Fibroblast of lung (primary cell): Measurements from ENCODE around the gene COX17. TPM values are rescaled to one million over a fixed set of nuclear protein-coding genes. Genes with fewer than 3 reads are reported as not detected.

ENCODE experiments used
- DNase-seq, 2 donors: peaks; one replicate each; pipeline versions ENCODE4 v3.0.0 to v3.0.0-alpha.2; 2010; ENCODE audit warnings: low read depth in 2 of 2
- H2AFZ ChIP-seq: 2 replicates; pipeline ENCODE4 v1.5.1; 2012; ENCODE audit warnings: low read length, control low read depth, inconsistent platforms
- H3K27ac ChIP-seq: 2 replicates; pipeline ENCODE4 v1.5.1; 2011; ENCODE audit warnings: low read length, control low read depth; ENCODE audit not compliant: insufficient read depth
- H3K27me3 ChIP-seq: 2 replicates; pipeline ENCODE4 v1.5.1; 2011; ENCODE audit warnings: mild to moderate bottlenecking, low read length; ENCODE audit not compliant: control insufficient read depth, insufficient read depth
- H3K36me3 ChIP-seq: 2 replicates; pipeline ENCODE4 v1.5.1; 2011; ENCODE audit warnings: low read length; ENCODE audit not compliant: control insufficient read depth, insufficient read depth
- H3K4me1 ChIP-seq: 2 replicates; pipeline ENCODE4 v1.5.1; 2011; ENCODE audit warnings: low read length; ENCODE audit not compliant: control insufficient read depth, insufficient read depth; ENCODE audit errors: extremely low read depth
- H3K4me2 ChIP-seq: 2 replicates; pipeline ENCODE4 v1.5.1; 2011; ENCODE audit warnings: low read length, control low read depth; ENCODE audit not compliant: insufficient read depth; ENCODE audit errors: extremely low read depth
- H3K4me3 ChIP-seq, 4 experiments: fragments of 200-600 bp in 1 of 4; sonication (generic) in 1 of 4; replicated peaks in 1 of 4; 2 replicates each; pipeline ENCODE4 v1.5.1; 2011 to 2016; ENCODE audit warnings: low read length in 4 of 4, low read depth in 3 of 4, mild to moderate bottlenecking in 3 of 4, control low read depth in 2 of 4, inconsistent platforms in 1 of 4, mixed read lengths in 1 of 4; ENCODE audit not compliant: insufficient read depth in 1 of 4; ENCODE audit errors: control extremely low read depth in 1 of 4
- H3K79me2 ChIP-seq: 2 replicates; pipeline ENCODE4 v1.5.1; 2012; ENCODE audit warnings: mild to moderate bottlenecking, low read length, inconsistent platforms; ENCODE audit not compliant: control insufficient read depth, insufficient read depth
- H3K9ac ChIP-seq: 2 replicates; pipeline ENCODE4 v1.5.1; 2011; ENCODE audit warnings: mild to moderate bottlenecking, low read length, control low read depth; ENCODE audit not compliant: insufficient read depth
- H3K9me3 ChIP-seq: 2 replicates; pipeline ENCODE4 v1.5.1; 2012; ENCODE audit warnings: low read depth, low read length; ENCODE audit not compliant: control insufficient read depth, insufficient read depth
- H4K20me1 ChIP-seq: 2 replicates; pipeline ENCODE4 v1.5.1; 2011; ENCODE audit warnings: low read length; ENCODE audit not compliant: control insufficient read depth, insufficient read depth; ENCODE audit errors: extremely low read depth
- EZH2 ChIP-seq: IDR thresholded peaks from 2 replicates; pipeline ENCODE4 v1.5.1; 2012; ENCODE audit warnings: low read length, control low read depth, mild to moderate bottlenecking; ENCODE audit errors: missing control alignments
- polyA plus RNA-seq, 2 donors: library from polyadenylated mRNA; depleted of rRNA in 1 of 2; stranded (reverse) in 1 of 2; unstranded in 1 of 2; fragments of >200 nt; gene quantifications; 2 replicates each; pipeline ENCODE4 v1.2.1, GENCODE V29; 2011 to 2012; ENCODE audit warnings: missing spikeins in 1 of 2
- total RNA-seq: library from RNA; depleted of rRNA; stranded (reverse); fragments of >200 nt; gene quantifications from 2 replicates; pipeline ENCODE4 v1.2.1, GENCODE V29; 2014
- TF ChIP-seq, protein P1 (sequence below), 2 donors: IDR thresholded peaks in 1 of 2; conservative IDR thresholded peaks in 1 of 2; 1 replicate in 1 of 2; 2 replicates in 1 of 2; pipeline ENCODE4 v1.5.1; 2011 to 2012; ENCODE audit warnings: low read length in 2 of 2, control low read depth in 1 of 2, inconsistent platforms in 1 of 2, low read depth in 1 of 2, mild to moderate bottlenecking in 1 of 2

The COX17 gene
- total and polyA plus RNA-seq, 2 donors (not counting 1 experiment from before 2014, with no cell fraction given): 19.6 to 21.0 TPM

DNA sequence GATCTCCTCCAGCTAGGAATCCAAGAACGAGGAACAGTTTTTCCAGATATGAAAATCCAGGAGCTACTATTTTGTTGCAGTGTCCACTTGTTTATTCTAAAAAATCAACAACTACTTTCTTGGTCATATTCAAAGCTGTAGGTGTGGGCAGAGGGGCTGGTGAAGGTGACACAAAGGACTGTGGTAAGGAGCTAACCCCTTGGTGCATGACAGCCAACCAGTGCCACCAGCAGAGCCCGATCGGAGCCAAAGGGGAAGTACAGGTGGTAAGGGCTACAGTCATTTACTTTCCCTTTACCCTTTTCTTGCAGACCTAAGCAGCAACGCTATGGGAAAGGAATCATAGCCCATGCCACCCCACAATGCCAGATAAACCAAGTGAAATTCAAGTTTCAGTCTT, 48.8 kb downstream of the COX17 start:
- H4K20me1 ChIP-seq: no peaks in the 10 kb centered on the region
- DNase-seq: no peak
- no peaks in the 10 kb centered on the region for H3K36me3 ChIP-seq
- no peak overlapping the region for H3K27ac ChIP-seq
- H3K9me3 ChIP-seq: no peaks in the 10 kb centered on the region
- TF ChIP-seq, protein P1, sequence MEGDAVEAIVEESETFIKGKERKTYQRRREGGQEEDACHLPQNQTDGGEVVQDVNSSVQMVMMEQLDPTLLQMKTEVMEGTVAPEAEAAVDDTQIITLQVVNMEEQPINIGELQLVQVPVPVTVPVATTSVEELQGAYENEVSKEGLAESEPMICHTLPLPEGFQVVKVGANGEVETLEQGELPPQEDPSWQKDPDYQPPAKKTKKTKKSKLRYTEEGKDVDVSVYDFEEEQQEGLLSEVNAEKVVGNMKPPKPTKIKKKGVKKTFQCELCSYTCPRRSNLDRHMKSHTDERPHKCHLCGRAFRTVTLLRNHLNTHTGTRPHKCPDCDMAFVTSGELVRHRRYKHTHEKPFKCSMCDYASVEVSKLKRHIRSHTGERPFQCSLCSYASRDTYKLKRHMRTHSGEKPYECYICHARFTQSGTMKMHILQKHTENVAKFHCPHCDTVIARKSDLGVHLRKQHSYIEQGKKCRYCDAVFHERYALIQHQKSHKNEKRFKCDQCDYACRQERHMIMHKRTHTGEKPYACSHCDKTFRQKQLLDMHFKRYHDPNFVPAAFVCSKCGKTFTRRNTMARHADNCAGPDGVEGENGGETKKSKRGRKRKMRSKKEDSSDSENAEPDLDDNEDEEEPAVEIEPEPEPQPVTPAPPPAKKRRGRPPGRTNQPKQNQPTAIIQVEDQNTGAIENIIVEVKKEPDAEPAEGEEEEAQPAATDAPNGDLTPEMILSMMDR (conservative IDR thresholded peaks at IDR 0.05 in 1 of 2, IDR thresholded peaks at IDR 0.05 in 1 of 2; ENCODE audit: low read depth in 1 of 2, low read length in 2 of 2): no peak
- TF ChIP-seq EZH2: no peak
- no peak overlapping the region for H3K4me3 ChIP-seq
- H3K27me3 ChIP-seq: no peaks in the 10 kb centered on the region
- peaks cover 3% of the 10 kb centered on the region for H3K4me1 ChIP-seq
- no peak overlapping the region for H3K9ac ChIP-seq
- H2AFZ ChIP-seq: no peak overlapping the region
- H3K79me2 ChIP-seq: no peaks in the 10 kb centered on the region
- H3K4me2 ChIP-seq: no peak overlapping the region

DNA sequence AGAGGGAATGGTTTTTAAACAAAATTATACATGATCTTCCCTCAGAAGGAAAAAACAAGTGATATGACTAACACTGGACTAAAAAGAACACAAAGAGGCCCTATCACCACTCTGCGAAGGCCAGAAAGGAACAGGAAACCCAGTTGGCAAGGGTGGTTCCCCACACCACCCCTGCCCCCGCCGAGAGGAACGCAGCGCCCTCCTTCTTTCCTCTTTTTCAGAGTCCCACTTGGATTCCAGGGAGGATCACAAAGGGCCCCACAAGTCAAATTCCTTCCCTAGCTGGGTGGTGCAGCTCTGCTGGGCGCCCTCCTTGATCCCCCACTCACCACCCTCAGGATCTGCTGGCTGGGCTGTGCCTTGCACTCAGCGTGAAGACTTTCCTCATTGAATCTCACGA, 49.7 kb downstream of the COX17 start:
- Histone ChIP-seq H3K27ac (no peak overlapping the region), H4K20me1 (no peaks in the 10 kb centered on the region), H3K9me3 (no peaks in the 10 kb centered on the region), H3K27me3 (no peaks in the 10 kb centered on the region), H3K4me3 (no peak overlapping the region), H3K9ac (no peak overlapping the region), H3K36me3 (no peaks in the 10 kb centered on the region), H3K4me2 (no peak overlapping the region), H3K4me1 (peaks cover 3% of the 10 kb centered on the region), H2AFZ (no peak overlapping the region), H3K79me2 (no peaks in the 10 kb centered on the region)
- no peak for DNase-seq
- TF ChIP-seq, protein P1 (conservative IDR thresholded peaks at IDR 0.05 in 1 of 2, IDR thresholded peaks at IDR 0.05 in 1 of 2; ENCODE audit: low read depth in 1 of 2, low read length in 2 of 2): no peak
- TF ChIP-seq EZH2: no peak

DNA sequence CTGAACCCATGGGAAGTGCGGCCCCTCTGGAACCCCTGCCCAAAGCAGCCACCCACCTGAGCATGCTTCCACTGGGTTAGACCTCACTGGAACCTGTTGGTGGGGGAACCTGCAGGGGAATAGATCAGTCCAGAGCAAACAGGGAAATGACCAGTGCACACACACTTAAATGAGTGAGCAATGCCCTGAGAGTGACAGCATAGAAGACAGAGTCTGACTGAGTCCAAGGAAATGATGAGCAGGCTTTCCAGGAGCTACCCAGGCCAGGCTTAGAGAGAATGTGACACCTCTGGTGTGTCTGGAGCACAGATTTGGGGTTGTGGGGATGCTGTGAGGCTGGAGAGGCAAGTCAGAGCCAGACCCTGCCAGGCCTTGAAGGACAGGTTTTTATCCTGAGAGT, 51.0 kb downstream of the COX17 start:
- H3K27ac ChIP-seq: no peak overlapping the region
- TF ChIP-seq, protein P1 (conservative IDR thresholded peaks at IDR 0.05 in 1 of 2, IDR thresholded peaks at IDR 0.05 in 1 of 2; ENCODE audit: low read depth in 1 of 2, low read length in 2 of 2): no peak
- no peak for TF ChIP-seq EZH2
- peaks cover 3% of the 10 kb centered on the region for H3K4me1 ChIP-seq
- no peak overlapping the region for H2AFZ ChIP-seq
- H3K9ac ChIP-seq: no peak overlapping the region
- H3K4me3 ChIP-seq: no peak overlapping the region
- no peaks in the 10 kb centered on the region for H4K20me1 ChIP-seq
- no peak for DNase-seq
- no peak overlapping the region for H3K4me2 ChIP-seq
- no peaks in the 10 kb centered on the region for H3K36me3 ChIP-seq
- no peaks in the 10 kb centered on the region for H3K79me2 ChIP-seq
- no peaks in the 10 kb centered on the region for H3K9me3 ChIP-seq
- no peaks in the 10 kb centered on the region for H3K27me3 ChIP-seq
